ENCODE data around the gene RHBDL1.

DNA sequence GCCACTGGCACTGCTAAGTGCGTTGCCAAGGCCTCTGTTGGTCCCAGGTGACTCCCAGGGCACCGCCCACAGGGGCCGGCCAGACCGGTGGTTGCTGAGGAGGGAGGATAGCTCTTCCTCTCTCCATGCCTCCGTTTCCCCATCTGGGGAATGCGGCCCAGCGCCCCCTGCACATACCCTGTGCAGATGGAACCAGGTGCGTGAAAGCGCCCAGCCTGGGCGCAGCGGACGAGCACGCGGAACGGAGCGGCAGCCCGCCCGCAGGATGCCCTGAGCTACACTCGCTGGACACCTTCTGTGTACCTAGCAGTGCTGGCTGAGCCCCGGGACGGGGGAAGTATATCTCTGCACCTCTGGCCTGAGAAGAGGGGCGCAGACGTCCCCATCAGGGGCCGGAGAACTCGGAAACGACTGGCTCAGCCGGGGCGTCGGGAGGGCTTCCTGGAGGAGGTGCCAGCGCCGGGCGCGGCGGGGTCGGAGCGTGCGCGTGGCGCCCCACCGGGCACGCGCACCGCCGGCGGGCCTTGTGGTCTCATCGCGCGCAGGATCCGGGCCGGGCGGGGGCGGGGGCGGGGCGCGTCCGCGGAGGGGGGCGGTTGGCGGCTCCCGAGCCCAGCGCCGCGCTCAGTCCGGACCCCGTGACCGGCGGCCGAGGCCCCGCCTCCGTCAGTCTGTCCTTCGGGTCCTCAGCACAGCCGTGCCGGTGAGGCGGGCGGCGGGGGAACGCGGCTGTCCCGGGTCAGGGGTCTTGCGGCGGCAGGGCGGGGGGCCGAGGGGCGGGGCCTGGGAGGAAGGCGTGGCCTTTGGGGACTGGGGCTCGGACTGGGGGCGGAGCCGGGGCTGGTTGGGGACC is 51.2 kb downstream of the RHBDL1 start, which contains the start of the genes CCDC78 and HAGHL:
- TF ChIP-seq, protein P1, sequence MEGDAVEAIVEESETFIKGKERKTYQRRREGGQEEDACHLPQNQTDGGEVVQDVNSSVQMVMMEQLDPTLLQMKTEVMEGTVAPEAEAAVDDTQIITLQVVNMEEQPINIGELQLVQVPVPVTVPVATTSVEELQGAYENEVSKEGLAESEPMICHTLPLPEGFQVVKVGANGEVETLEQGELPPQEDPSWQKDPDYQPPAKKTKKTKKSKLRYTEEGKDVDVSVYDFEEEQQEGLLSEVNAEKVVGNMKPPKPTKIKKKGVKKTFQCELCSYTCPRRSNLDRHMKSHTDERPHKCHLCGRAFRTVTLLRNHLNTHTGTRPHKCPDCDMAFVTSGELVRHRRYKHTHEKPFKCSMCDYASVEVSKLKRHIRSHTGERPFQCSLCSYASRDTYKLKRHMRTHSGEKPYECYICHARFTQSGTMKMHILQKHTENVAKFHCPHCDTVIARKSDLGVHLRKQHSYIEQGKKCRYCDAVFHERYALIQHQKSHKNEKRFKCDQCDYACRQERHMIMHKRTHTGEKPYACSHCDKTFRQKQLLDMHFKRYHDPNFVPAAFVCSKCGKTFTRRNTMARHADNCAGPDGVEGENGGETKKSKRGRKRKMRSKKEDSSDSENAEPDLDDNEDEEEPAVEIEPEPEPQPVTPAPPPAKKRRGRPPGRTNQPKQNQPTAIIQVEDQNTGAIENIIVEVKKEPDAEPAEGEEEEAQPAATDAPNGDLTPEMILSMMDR (IDR thresholded peaks at IDR 0.05) = no peak
- no peak for TF ChIP-seq POLR2AphosphoS5 (IDR thresholded peaks at IDR 0.05)
- no peak for TF ChIP-seq POLR2A (IDR thresholded peaks at IDR 0.05)
